IMR-90 (cell line): Measurements from ENCODE around the gene NDUFS5. TPM values are rescaled to one million over a fixed set of nuclear protein-coding genes. Genes with fewer than 3 reads are reported as not detected.

ENCODE experiments used
- ATAC-seq: fragments of 200-7000 bp; cut with Tn5 transposase; 2 replicates; pipeline ENCODE4 v1.9.1; 2020; ENCODE audit warnings: low read depth, mild to moderate bottlenecking, moderate library complexity
- BruUV-seq: library from RNA; stranded (reverse); fragments of 400-500 nt; replicated peaks from 2 replicates; lab custom pipeline; 2021; lab: Mats Ljungman, UMichigan
- CTCF ChIA-PET: fragments of 300-600 bp; formaldehyde crosslinking; extraction: SDS; loops from one replicate; lab custom pipeline; 2021; ENCODE audit warnings: antibody characterized with exemption; lab: Yijun Ruan, JAX
- POLR2A ChIA-PET: fragments of 300-600 bp; sonication (Branson Sonifier 250); formaldehyde crosslinking; loops from one replicate; lab custom pipeline; 2022; ENCODE audit warnings: antibody characterized with exemption; ENCODE audit not compliant: unreplicated experiment; lab: Charles Lee
- DNase-seq: peaks from one replicate; pipeline ENCODE4 v3.0.0; 2013
- H2AFZ ChIP-seq: replicated peaks from 2 replicates; pipeline ENCODE3; 2013; ENCODE audit warnings: low read length, mild to moderate bottlenecking; ENCODE audit not compliant: poor library complexity
- H2AK5ac ChIP-seq: 2 replicates; pipeline ENCODE4 v1.6.1; 2013; ENCODE audit warnings: low read depth, low read length, inconsistent platforms
- H2AK9ac ChIP-seq: replicated peaks from 2 replicates; pipeline ENCODE3; 2013; ENCODE audit warnings: mild to moderate bottlenecking, low read depth, low read length, moderate library complexity; ENCODE audit not compliant: poor library complexity
- H2BK120ac ChIP-seq: 2 replicates; pipeline ENCODE4 v1.6.1; 2013; ENCODE audit warnings: low read depth, low read length, inconsistent platforms
- H2BK15ac ChIP-seq: 3 replicates; pipeline ENCODE4 v1.6.1; 2013; ENCODE audit warnings: low read depth, low read length, inconsistent platforms
- H2BK20ac ChIP-seq: 2 replicates; pipeline ENCODE4 v1.6.1; 2013; ENCODE audit warnings: low read depth, mild to moderate bottlenecking, inconsistent platforms, low read length, moderate library complexity
- H2BK5ac ChIP-seq: 2 replicates; pipeline ENCODE4 v1.6.1; 2013; ENCODE audit warnings: mild to moderate bottlenecking, low read depth, low read length, inconsistent platforms; ENCODE audit not compliant: poor library complexity, severe bottlenecking
- H3K14ac ChIP-seq: replicated peaks from 2 replicates; pipeline ENCODE4 v1.6.1; 2013; ENCODE audit warnings: low read depth, low read length, inconsistent platforms
- H3K18ac ChIP-seq: 2 replicates; pipeline ENCODE4 v1.6.1; 2013; ENCODE audit warnings: low read depth, low read length, control low read depth
- H3K23ac ChIP-seq: 2 replicates; pipeline ENCODE4 v1.6.1; 2013; ENCODE audit warnings: low read depth, low read length, inconsistent platforms
- H3K27ac ChIP-seq: 2 replicates; pipeline ENCODE4 v1.5.1; 2013; ENCODE audit warnings: mild to moderate bottlenecking, control low read depth, low read length; ENCODE audit not compliant: insufficient read depth
- H3K27me3 ChIP-seq: 2 replicates; pipeline ENCODE4 v1.6.1; 2013; ENCODE audit warnings: low read length; ENCODE audit not compliant: control insufficient read depth, insufficient read depth
- H3K36me3 ChIP-seq: 2 replicates; pipeline ENCODE4 v1.6.1; 2013; ENCODE audit warnings: low read length, mixed read lengths; ENCODE audit not compliant: control insufficient read depth, insufficient read depth
- H3K4ac ChIP-seq: 2 replicates; pipeline ENCODE4 v1.6.1; 2013; ENCODE audit warnings: low read depth, low read length, inconsistent platforms
- H3K4me1 ChIP-seq: 2 replicates; pipeline ENCODE4 v1.6.1; 2013; ENCODE audit warnings: low read length, mixed read lengths; ENCODE audit not compliant: control insufficient read depth, insufficient read depth
- H3K4me2 ChIP-seq: 2 replicates; pipeline ENCODE4 v1.6.1; 2013; ENCODE audit warnings: low read depth, mild to moderate bottlenecking, control low read depth, low read length, moderate library complexity
- H3K4me3 ChIP-seq: 2 replicates; pipeline ENCODE4 v1.5.1; 2013; ENCODE audit warnings: low read depth, mild to moderate bottlenecking, control low read depth, low read length, moderate library complexity; ENCODE audit not compliant: insufficient read depth
- H3K56ac ChIP-seq: 2 replicates; pipeline ENCODE4 v1.6.1; 2013; ENCODE audit warnings: low read length, inconsistent platforms; ENCODE audit not compliant: insufficient read depth; ENCODE audit errors: extremely low read depth
- H3K79me1 ChIP-seq, 2 experiments: 2 replicates each; pipeline ENCODE4 v1.6.1; 2013; ENCODE audit warnings: low read length in 2 of 2, inconsistent platforms in 1 of 2, low read depth in 1 of 2
- H3K9ac ChIP-seq: 2 replicates; pipeline ENCODE4 v1.6.1; 2013; ENCODE audit warnings: low read depth, low read length, control low read depth
- H3K9me1 ChIP-seq: 2 replicates; pipeline ENCODE4 v1.6.1; 2013; ENCODE audit warnings: low read length, inconsistent platforms; ENCODE audit not compliant: insufficient read depth
- H3K9me3 ChIP-seq: 2 replicates; pipeline ENCODE4 v1.6.1; 2013; ENCODE audit warnings: low read length; ENCODE audit not compliant: control insufficient read depth, insufficient read depth
- H4K20me1 ChIP-seq: 2 replicates; pipeline ENCODE4 v1.6.1; 2013; ENCODE audit warnings: low read length, inconsistent platforms; ENCODE audit not compliant: insufficient read depth
- H4K5ac ChIP-seq: 2 replicates; pipeline ENCODE4 v1.6.1; 2013; ENCODE audit warnings: mild to moderate bottlenecking, low read depth, low read length, control low read depth
- H4K8ac ChIP-seq, 2 experiments: 2 replicates each; pipeline ENCODE4 v1.6.1; 2013; ENCODE audit warnings: low read depth in 2 of 2, low read length in 2 of 2, control low read depth in 1 of 2, inconsistent platforms in 1 of 2
- H4K91ac ChIP-seq: 2 replicates; pipeline ENCODE4 v1.6.1; 2013; ENCODE audit warnings: low read depth, low read length, inconsistent platforms; ENCODE audit not compliant: insufficient read depth
- BHLHE40 ChIP-seq: fragments of 150-350 bp; IDR thresholded peaks from 2 replicates; pipeline ENCODE4 v1.6.1; 2016; ENCODE audit warnings: mild to moderate bottlenecking, low read depth, low read length
- CEBPB ChIP-seq: IDR thresholded peaks from 2 replicates; pipeline ENCODE4 v1.6.1; 2012; ENCODE audit warnings: low read depth, low read length, improper control_type of control experiment
- CHD1 ChIP-seq: IDR thresholded peaks from 2 replicates; pipeline ENCODE4 v1.6.1; 2012; ENCODE audit warnings: low read depth, low read length, improper control_type of control experiment
- FOS ChIP-seq: fragments of 150-350 bp; IDR thresholded peaks from 2 replicates; pipeline ENCODE4 v1.6.1; 2016; ENCODE audit warnings: low read depth, low read length
- MAFK ChIP-seq: IDR thresholded peaks from 2 replicates; pipeline ENCODE4 v1.6.1; 2012; ENCODE audit warnings: low read depth, low read length, improper control_type of control experiment
- MAZ ChIP-seq: IDR thresholded peaks from 2 replicates; pipeline ENCODE4 v1.6.1; 2012; ENCODE audit warnings: low read depth, mild to moderate bottlenecking, low read length, improper control_type of control experiment, moderate library complexity, borderline replicate concordance
- POLR2A ChIP-seq: IDR thresholded peaks from 2 replicates; pipeline ENCODE4 v1.6.1; 2012; ENCODE audit warnings: mild to moderate bottlenecking, low read depth, low read length
- RCOR1 ChIP-seq: IDR thresholded peaks from 2 replicates; pipeline ENCODE4 v1.6.1; 2012; ENCODE audit warnings: mild to moderate bottlenecking, low read length, improper control_type of control experiment; ENCODE audit not compliant: insufficient replicate concordance
- WGBS, 2 experiments: methylation state at CpG; one replicate each; pipeline versions ENCODE4 v1.1.5 to v1.1.7; 2013; ENCODE audit warnings: missing lambda C conversion rate in 2 of 2; ENCODE audit not compliant: insufficient read length in 1 of 2; ENCODE audit errors: extremely low coverage in 2 of 2; 5-methylcytosine and 5-hydroxymethylcytosine counted together
- dilution Hi-C: fragments of 300-500 bp; cut with HindIII; formaldehyde crosslinking; loops from one replicate; pipeline ENCODE4 v1.14.3; 2018; ENCODE audit warnings: low sequenced_read_pairs; ENCODE audit not compliant: unreplicated experiment
- in situ Hi-C: fragments of 300-500 bp; cut with MboI; formaldehyde crosslinking; loops from 3 replicates; pipeline ENCODE4 v1.14.3; 2019; ENCODE audit warnings: low sequenced_read_pairs, inconsistent platforms, mixed read lengths
- intact Hi-C: fragments of 100-400 bp; cut with micrococcal nuclease; formaldehyde crosslinking; loops from 2 replicates; pipeline ENCODE4 v1.10.0; 2022
- polyA plus RNA-seq, 3 experiments: library from polyadenylated mRNA; depleted of rRNA; stranded (reverse); fragments of >200 nt; gene quantifications; 2 replicates each; pipeline ENCODE4 v1.2.3, GENCODE V29; 2012; ENCODE audit warnings: low replicate concordance in 1 of 3
- total RNA-seq: library from RNA; depleted of rRNA; stranded (reverse); fragments of >200 nt; gene quantifications from 2 replicates; pipeline ENCODE4 v1.2.3, GENCODE V29; 2012
- TF ChIP-seq, protein P1 (sequence below): conservative IDR thresholded peaks from 2 replicates; pipeline ENCODE4 v1.5.1; 2012; ENCODE audit warnings: mild to moderate bottlenecking, low read depth, low read length, improper control_type of control experiment
- TF ChIP-seq, protein P2 (sequence below): fragments of 150-350 bp; IDR thresholded peaks from 2 replicates; pipeline ENCODE4 v1.6.1; 2017; ENCODE audit warnings: mild to moderate bottlenecking, antibody characterized with exemption, low read length, low read depth
- TF ChIP-seq, protein P3 (sequence below): fragments of 150-350 bp; IDR thresholded peaks from 2 replicates; pipeline ENCODE4 v1.6.1; 2016; ENCODE audit warnings: low read depth, mild to moderate bottlenecking, low read length, moderate library complexity, borderline replicate concordance

NDUFS5 gene
- total and polyA plus RNA-seq, 2 of the 4 experiments (the other 2 are of a cell fraction) = 645 to 1,092 TPM

DNA sequence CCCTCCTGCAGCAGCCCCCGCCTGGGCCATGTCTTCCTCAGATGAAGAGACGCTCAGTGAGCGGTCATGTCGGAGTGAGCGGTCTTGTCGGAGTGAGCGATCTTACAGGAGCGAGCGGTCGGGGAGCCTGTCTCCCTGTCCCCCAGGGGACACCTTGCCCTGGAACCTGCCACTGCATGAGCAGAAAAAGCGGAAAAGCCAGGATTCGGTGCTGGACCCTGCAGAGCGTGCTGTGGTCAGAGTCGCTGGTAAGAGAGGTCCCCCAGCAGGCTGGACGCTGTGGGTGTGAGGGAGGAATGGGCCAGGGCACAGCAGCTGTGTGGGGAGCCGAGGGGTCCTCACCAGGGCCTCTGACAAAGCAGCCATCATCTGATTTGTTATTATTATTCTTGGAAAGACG, 58.0 kb downstream of the NDUFS5 start:
- H2BK120ac ChIP-seq = no peak overlapping the region
- no peaks in the 10 kb centered on the region for H4K20me1 ChIP-seq
- no peak overlapping the region for H4K5ac ChIP-seq
- in situ Hi-C loops = no loop called here
- no peak overlapping the region for H3K14ac ChIP-seq
- dilution Hi-C loops = no loop called here
- no peak overlapping the region for H3K4me2 ChIP-seq
- ChIA-PET POLR2A (no interaction called here), CTCF (no interaction called here)
- no peak overlapping the region for H2AK5ac ChIP-seq
- H2BK15ac ChIP-seq = no peak overlapping the region
- no peak overlapping the region for H2BK5ac ChIP-seq
- peaks cover 2% of the 10 kb centered on the region; the same call in 1 of the 2 replicates for H3K9me1 ChIP-seq
- no peak overlapping the region for H2AK9ac ChIP-seq
- no peak overlapping the region for H2BK20ac ChIP-seq
- ATAC-seq (no peak), DNase-seq (no peak)
- no peak overlapping the region for H3K4me3 ChIP-seq
- peaks cover 13% of the 10 kb centered on the region for H3K4me1 ChIP-seq
- H3K27ac ChIP-seq = no peak overlapping the region
- TF ChIP-seq RCOR1 = no peak
- no peak for TF ChIP-seq MAZ
- TF ChIP-seq POLR2A = no peak
- no peak for TF ChIP-seq CHD1
- TF ChIP-seq FOS = no peak
- TF ChIP-seq, protein P1, sequence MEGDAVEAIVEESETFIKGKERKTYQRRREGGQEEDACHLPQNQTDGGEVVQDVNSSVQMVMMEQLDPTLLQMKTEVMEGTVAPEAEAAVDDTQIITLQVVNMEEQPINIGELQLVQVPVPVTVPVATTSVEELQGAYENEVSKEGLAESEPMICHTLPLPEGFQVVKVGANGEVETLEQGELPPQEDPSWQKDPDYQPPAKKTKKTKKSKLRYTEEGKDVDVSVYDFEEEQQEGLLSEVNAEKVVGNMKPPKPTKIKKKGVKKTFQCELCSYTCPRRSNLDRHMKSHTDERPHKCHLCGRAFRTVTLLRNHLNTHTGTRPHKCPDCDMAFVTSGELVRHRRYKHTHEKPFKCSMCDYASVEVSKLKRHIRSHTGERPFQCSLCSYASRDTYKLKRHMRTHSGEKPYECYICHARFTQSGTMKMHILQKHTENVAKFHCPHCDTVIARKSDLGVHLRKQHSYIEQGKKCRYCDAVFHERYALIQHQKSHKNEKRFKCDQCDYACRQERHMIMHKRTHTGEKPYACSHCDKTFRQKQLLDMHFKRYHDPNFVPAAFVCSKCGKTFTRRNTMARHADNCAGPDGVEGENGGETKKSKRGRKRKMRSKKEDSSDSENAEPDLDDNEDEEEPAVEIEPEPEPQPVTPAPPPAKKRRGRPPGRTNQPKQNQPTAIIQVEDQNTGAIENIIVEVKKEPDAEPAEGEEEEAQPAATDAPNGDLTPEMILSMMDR = no peak
- no peak for TF ChIP-seq BHLHE40
- TF ChIP-seq, protein P2, sequence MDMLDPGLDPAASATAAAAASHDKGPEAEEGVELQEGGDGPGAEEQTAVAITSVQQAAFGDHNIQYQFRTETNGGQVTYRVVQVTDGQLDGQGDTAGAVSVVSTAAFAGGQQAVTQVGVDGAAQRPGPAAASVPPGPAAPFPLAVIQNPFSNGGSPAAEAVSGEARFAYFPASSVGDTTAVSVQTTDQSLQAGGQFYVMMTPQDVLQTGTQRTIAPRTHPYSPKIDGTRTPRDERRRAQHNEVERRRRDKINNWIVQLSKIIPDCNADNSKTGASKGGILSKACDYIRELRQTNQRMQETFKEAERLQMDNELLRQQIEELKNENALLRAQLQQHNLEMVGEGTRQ = no peak
- TF ChIP-seq CEBPB = no peak
- TF ChIP-seq, protein P3, sequence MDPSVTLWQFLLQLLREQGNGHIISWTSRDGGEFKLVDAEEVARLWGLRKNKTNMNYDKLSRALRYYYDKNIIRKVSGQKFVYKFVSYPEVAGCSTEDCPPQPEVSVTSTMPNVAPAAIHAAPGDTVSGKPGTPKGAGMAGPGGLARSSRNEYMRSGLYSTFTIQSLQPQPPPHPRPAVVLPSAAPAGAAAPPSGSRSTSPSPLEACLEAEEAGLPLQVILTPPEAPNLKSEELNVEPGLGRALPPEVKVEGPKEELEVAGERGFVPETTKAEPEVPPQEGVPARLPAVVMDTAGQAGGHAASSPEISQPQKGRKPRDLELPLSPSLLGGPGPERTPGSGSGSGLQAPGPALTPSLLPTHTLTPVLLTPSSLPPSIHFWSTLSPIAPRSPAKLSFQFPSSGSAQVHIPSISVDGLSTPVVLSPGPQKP = no peak
- no peak for TF ChIP-seq MAFK
- H2AFZ ChIP-seq = no peak overlapping the region
- no peak overlapping the region for H3K56ac ChIP-seq
- WGBS, 2 experiments = 85% methylated on average over 8 of the region's 17 CpGs; no CpG with 5 or more reads in 1 of the 2 experiments
- H3K9ac ChIP-seq = no peak overlapping the region
- H3K27me3 ChIP-seq = peaks cover 36% of the 10 kb centered on the region
- H4K91ac ChIP-seq = no peak overlapping the region
- H3K23ac ChIP-seq = no peak overlapping the region
- no TSS peak for BruUV-seq
- no peak overlapping the region for H3K18ac ChIP-seq
- H3K9me3 ChIP-seq = no peaks in the 10 kb centered on the region
- H3K36me3 ChIP-seq = no peaks in the 10 kb centered on the region
- H4K8ac ChIP-seq = no peak overlapping the region
- intact Hi-C loops = no loop called here
- H3K79me1 ChIP-seq = no peaks in the 10 kb centered on the region
- H3K4ac ChIP-seq = no peak overlapping the region
